ENCODE results near the gene SIRT3. TPM values are rescaled to one million over a fixed set of nuclear protein-coding genes. Genes with fewer than 3 reads are reported as not detected.

Gene SIRT3
- total and polyA plus RNA-seq, 2 of the 13 experiments (the other 11 are each of a cell fraction or from before 2014, with no cell fraction given): 15.1 to 18.2 TPM

DNA sequence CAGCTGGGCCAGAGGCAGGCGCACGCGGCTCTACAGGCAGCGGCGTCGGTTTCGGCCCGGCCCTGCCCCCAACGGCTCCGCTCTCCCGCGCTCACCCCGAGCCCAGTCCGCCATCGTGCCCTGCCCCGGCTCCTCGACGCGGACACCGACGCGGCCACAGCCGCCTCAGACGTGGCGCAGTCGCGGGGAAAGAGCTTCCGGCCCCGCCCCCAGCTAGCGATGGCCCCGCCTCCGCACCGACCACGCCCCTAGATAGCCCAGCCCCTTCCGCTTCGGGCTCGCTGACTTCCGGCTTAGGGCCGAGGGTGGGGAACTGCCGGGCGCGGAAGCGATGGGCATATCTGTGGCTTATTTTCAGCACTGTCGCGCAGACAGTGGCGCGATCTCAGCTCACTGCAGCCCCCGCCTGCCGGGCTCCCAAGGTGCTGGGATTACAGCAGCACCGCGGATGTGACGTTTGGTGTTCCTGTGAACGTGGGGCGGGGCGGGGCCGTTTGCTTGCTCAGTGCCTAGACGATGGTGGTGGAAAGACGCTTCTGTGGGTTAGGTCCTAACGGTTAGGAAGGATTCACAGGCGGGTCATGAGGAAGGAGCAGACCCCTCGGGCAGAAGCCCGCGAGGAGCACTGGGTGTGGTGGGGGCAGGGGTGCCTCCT is 28.8 kb downstream of the SIRT3 start, which contains the start of the genes BET1L and RIC8A (continued):
- 0 out of 2 replicates have a peak, but pooled peaks have one; percentile 28 for TF ChIP-seq ZBTB3 (CRISPR knock-in tag; IDR thresholded peaks at IDR 0.05; ENCODE audit: borderline replicate concordance, low read depth)
- TF ChIP-seq ZNF709 (CRISPR knock-in tag; IDR thresholded peaks at IDR 0.05): peak; percentile 43; the same call in 1 of the 2 replicates
- no peak; the same call in 1 of the 2 replicates for TF ChIP-seq ZNF460 (CRISPR knock-in tag; IDR thresholded peaks at IDR 0.05; ENCODE audit: borderline replicate concordance)
- no peak for TF ChIP-seq CC2D1A (CRISPR knock-in tag; IDR thresholded peaks at IDR 0.05)
- TF ChIP-seq NBN (conservative IDR thresholded peaks at IDR 0.05): no peak
- TF ChIP-seq, protein P1, sequence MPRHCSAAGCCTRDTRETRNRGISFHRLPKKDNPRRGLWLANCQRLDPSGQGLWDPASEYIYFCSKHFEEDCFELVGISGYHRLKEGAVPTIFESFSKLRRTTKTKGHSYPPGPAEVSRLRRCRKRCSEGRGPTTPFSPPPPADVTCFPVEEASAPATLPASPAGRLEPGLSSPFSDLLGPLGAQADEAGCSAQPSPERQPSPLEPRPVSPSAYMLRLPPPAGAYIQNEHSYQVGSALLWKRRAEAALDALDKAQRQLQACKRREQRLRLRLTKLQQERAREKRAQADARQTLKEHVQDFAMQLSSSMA (CRISPR knock-in tag; IDR thresholded peaks at IDR 0.05): no peak
- TF ChIP-seq MYC (CRISPR knock-in tag; IDR thresholded peaks at IDR 0.05; ENCODE audit: borderline replicate concordance): peak; percentile 82; the same call in 1 of the 2 replicates
- TF ChIP-seq NONO (IDR thresholded peaks at IDR 0.05): no peak
- TF ChIP-seq NONO (CRISPR knock-in tag; conservative IDR thresholded peaks at IDR 0.05): peak; percentile 64
- TF ChIP-seq ZSCAN31 (CRISPR knock-in tag; IDR thresholded peaks at IDR 0.05; ENCODE audit: low read depth): peak; percentile 92
- peak; percentile 44; the same call in 1 of the 2 replicates for TF ChIP-seq PPARG (CRISPR knock-in tag; conservative IDR thresholded peaks at IDR 0.05)
- TF ChIP-seq ZNF12 (CRISPR knock-in tag; IDR thresholded peaks at IDR 0.05): no peak
- no peak for TF ChIP-seq ZNF577 (CRISPR knock-in tag; IDR thresholded peaks at IDR 0.05; ENCODE audit: borderline replicate concordance, low read depth)
- TF ChIP-seq KAT2B (IDR thresholded peaks at IDR 0.05; ENCODE audit: borderline replicate concordance, low read depth, low read length): no peak
- TF ChIP-seq BCL3 (CRISPR knock-in tag; IDR thresholded peaks at IDR 0.05): peak; percentile 74
- TF ChIP-seq YEATS4 (CRISPR knock-in tag; IDR thresholded peaks at IDR 0.05; ENCODE audit: borderline replicate concordance): peak; percentile 96
- no peak for TF ChIP-seq KDM1A (CRISPR knock-in tag; IDR thresholded peaks at IDR 0.05)
- TF ChIP-seq, protein P2, sequence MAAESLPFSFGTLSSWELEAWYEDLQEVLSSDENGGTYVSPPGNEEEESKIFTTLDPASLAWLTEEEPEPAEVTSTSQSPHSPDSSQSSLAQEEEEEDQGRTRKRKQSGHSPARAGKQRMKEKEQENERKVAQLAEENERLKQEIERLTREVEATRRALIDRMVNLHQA (CRISPR knock-in tag; IDR thresholded peaks at IDR 0.05): no peak
- TF ChIP-seq ZNF782 (CRISPR knock-in tag; IDR thresholded peaks at IDR 0.05; ENCODE audit: borderline replicate concordance): peak; percentile 51; the same call in 1 of the 2 replicates
- no peak for TF ChIP-seq HMG20A (CRISPR knock-in tag; IDR thresholded peaks at IDR 0.05; ENCODE audit: borderline replicate concordance)
- TF ChIP-seq, protein P3, sequence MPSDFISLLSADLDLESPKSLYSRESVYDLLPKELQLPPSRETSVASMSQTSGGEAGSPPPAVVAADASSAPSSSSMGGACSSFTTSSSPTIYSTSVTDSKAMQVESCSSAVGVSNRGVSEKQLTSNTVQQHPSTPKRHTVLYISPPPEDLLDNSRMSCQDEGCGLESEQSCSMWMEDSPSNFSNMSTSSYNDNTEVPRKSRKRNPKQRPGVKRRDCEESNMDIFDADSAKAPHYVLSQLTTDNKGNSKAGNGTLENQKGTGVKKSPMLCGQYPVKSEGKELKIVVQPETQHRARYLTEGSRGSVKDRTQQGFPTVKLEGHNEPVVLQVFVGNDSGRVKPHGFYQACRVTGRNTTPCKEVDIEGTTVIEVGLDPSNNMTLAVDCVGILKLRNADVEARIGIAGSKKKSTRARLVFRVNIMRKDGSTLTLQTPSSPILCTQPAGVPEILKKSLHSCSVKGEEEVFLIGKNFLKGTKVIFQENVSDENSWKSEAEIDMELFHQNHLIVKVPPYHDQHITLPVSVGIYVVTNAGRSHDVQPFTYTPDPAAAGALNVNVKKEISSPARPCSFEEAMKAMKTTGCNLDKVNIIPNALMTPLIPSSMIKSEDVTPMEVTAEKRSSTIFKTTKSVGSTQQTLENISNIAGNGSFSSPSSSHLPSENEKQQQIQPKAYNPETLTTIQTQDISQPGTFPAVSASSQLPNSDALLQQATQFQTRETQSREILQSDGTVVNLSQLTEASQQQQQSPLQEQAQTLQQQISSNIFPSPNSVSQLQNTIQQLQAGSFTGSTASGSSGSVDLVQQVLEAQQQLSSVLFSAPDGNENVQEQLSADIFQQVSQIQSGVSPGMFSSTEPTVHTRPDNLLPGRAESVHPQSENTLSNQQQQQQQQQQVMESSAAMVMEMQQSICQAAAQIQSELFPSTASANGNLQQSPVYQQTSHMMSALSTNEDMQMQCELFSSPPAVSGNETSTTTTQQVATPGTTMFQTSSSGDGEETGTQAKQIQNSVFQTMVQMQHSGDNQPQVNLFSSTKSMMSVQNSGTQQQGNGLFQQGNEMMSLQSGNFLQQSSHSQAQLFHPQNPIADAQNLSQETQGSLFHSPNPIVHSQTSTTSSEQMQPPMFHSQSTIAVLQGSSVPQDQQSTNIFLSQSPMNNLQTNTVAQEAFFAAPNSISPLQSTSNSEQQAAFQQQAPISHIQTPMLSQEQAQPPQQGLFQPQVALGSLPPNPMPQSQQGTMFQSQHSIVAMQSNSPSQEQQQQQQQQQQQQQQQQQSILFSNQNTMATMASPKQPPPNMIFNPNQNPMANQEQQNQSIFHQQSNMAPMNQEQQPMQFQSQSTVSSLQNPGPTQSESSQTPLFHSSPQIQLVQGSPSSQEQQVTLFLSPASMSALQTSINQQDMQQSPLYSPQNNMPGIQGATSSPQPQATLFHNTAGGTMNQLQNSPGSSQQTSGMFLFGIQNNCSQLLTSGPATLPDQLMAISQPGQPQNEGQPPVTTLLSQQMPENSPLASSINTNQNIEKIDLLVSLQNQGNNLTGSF (CRISPR knock-in tag; IDR thresholded peaks at IDR 0.05): no peak; the same call in 1 of the 2 replicates
- peak; percentile 32; the same call in 1 of the 2 replicates for TF ChIP-seq HCFC1 (IDR thresholded peaks at IDR 0.05; ENCODE audit: low read depth, low read length)
- TF ChIP-seq ZKSCAN8 (CRISPR knock-in tag; IDR thresholded peaks at IDR 0.05; ENCODE audit: borderline replicate concordance): peak; percentile 30; the same call in 1 of the 2 replicates
- peak; percentile 99 for TF ChIP-seq SP4 (CRISPR knock-in tag; IDR thresholded peaks at IDR 0.05)
